NCI-H82 treated with DMSO at 0.1 percent for 48 hours (cell line): ENCODE data around the gene ITGB1.
"Not testable (repeated sequence)": the region's sequence is repeated elsewhere in the genome, so short reads cannot be mapped to it uniquely, and the experiment has no call there.

ENCODE experiments used
- DNase-seq: peaks from one replicate; lab custom pipeline; 2025; ENCODE audit not compliant: unreplicated experiment; lab: John Stamatoyannopoulos, UW

The ITGB1 gene

DNA sequence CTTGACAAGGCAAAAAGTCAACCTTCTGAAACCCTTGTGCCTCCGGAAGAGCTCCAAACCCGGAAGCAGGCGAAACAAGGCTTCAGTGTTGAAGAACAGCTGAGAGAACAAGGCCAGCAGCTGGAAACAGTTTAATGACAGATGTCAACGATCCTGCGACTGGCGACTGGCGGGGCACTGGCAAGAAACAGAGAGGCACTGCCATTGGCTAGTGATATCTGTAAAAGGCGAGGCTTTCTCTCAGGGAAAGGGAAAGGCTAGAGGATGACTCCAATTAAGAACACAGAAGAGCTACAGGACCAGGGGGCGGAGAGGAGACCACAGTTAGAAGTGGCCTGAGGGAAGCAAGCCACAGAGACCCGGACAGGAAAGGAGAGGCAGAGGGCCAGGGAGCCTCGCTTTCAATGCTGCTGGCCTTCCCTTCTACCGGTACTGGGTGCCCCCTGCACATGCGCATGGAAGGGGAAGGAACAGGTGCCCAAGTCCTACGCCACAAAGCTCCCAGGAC, 19.4 kb downstream of the ITGB1 start:
- DNase-seq = no peak

DNA sequence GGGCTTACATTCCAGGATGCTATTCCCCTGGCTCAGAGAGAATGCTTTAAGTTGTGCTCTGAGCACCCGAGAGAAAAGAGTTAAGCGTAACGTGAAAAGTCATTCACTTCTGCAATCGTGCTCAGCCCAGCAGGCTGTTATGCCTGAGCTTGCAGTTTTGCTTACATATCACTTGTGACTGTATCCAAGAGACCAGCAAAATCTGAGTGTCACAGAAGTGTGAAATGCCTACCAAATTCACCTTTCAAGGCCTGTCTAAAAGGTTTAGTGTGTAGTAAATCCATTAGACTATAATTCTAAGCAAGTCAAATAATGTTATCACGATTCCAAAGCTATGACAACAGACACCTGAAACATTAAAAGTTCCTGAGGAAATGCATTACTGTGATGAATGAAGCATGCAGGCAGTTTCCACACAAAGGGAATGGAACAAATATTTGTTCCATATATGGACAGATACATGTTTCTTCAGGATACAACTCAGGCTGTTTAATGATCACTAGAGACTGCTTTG, 20.1 kb downstream of the ITGB1 start:
- no peak for DNase-seq

DNA sequence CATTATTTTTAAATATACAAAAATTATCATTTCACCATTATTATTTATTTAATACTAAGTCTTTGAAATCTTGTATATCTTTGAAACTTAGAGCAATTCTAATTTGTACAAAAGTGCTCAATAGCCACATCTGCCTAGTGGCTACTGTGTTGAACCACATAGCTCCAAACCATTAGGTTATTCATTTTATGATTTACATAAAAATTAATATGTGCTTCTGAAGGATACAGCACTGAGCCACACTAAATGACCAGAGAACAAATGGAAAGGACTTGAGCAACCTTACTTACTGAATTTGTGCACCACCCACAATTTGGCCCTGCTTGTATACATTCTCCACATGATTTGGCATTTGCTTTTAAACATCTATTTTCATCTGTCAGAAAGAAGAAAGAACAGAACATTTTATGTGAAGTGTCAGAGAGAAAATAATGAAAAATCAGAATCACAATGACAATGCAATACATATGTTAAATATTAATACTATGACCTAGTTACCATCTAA, 25.8 kb downstream of the ITGB1 start:
- DNase-seq = no peak

DNA sequence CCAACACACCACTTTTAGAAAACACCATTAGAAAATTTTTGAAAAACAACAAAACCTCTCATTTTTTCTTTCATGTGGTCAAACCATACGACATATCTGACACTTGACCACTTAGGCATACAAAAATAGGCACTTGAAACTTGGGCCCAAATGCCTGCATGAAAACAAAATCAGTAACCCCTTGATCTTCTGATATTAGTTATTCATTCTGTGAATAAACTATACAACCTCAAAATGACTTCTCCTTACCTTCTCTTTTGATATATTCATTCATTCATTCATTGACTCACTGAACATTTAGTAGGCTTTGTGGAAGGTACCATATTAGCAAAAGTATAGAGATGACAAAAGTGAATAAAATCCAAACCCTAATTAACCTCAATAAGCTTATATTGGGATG, 26.4 kb downstream of the ITGB1 start:
- DNase-seq = no peak

DNA sequence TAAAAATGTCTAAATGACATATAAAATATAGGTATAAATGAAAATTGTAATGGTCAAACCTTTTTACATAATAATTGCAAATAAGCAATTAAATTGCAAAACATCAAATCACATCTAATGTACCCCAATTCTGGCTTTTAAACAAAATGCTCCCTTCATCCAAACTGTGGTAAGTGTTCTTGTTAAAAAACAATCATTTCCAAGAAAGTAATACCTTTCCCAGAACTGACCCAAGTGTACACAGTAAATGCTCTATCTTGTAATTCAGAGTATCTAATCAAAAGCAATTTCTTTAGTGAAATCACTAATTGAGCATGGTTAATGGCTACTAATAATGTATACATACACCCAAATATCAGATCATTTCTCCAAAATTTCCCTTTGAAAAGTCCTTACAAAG, 28.0 kb downstream of the ITGB1 start:
- DNase-seq = no peak

DNA sequence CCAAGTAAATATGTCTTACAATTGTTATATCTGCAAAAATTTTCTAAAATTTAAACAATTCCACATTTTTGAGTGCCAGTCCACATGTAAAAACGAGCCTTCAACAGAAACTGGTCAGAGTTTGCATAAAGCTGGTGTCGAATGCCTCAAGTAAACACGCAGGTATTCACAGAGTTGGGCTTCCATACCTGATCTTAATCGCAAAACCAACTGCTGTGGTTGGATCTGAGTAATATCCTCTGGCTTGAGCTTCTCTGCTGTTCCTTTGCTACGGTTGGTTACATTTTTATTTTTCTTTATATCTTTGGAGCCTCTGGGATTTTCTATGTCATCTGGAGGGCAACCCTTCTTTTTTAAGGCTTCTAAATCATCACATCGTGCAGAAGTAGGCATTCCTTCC, 28.4 kb downstream of the ITGB1 start:
- DNase-seq = no peak

DNA sequence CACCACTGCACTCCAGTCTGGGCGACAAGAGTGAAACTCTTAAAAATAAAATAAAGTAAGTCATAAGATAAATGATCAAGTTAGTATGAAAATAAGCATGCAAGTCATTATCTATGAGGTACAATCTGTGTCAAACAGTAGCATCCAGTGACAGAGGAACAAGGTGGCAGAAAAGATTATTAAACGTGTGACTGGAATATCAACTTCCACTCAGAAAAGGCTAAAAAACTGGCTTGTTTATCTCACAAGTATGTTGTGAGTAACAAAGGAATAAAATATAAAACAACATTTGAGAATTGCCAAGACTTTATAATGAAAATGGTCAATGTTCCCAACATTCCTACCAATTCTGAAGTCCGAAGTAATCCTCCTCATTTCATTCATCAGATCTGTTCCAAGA, 30.3 kb downstream of the ITGB1 start:
- no peak for DNase-seq

DNA sequence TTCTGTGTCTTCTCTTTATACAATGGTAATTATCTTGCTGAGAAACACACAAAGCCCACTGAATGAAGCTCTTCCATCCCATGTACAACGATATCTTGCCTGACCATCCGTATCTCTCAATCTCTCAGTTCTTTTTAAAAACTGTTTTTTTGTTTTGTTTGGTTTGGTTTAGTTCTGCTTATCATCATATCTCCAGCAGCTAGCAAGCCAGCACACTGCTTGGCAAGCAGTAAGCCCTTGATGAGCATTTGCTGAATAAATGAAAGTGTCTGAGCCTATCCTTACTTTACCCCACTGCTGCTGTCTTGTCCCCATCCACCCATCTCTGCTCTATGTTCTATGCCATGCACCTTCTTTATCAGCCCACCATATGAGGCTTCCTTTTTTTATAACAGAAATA, 34.2 kb downstream of the ITGB1 start:
- DNase-seq = no peak

DNA sequence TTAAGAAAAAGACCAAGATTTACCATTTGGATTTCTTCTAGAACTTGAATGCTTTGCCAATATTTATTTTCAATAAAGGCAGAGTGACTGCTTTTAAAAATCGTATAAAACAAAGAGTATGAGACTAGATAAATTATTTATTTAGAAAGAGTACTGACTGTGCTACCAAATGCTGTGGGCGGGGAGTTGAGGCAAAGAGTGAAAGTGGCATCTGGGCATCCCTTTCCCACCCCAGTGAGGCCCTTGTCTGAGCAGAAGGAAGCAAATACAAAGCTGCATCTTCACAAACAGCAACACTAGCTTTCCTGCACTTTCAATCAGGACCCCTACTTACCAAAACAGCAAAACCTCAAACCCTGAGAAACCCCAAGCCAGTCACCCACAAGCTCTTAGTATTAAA, 34.9 kb downstream of the ITGB1 start:
- DNase-seq = no peak

DNA sequence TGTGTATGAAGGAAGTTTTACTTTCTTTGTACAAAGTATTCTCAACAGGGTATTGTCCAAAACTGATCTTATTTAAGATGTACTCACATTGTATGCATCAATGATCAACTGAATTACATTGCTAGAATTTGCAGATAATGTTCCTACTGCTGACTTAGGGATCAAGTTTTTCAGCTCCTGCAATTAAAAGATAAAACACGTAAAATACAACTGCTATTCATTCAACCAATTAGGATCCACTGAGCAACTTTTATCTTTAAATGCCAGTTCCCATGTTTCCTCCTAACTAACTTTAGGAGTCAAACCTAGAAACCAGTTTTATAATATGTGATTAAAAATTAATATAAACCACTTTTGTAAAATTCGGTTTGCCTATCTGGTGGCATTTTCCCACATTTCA, 35.9 kb downstream of the ITGB1 start:
- no peak for DNase-seq

DNA sequence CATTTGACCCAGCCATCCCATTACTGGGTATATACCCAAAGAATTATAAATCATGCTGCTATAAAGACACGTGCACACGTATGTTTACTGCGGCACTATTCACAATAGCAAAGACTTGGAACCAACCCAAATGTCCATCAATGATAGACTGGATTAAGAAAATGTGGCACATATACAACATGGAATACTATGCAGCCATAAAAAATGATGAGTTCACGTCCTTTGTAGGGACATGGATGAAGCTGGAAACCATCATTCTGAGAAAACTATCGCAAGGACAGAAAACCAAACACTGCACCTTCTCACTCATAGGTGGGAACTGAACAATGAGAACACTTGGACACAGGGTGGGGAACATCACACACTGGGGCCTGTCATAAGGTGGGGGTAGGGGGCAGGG, 40.2 kb downstream of the ITGB1 start:
- not testable (repeated sequence) for DNase-seq

DNA sequence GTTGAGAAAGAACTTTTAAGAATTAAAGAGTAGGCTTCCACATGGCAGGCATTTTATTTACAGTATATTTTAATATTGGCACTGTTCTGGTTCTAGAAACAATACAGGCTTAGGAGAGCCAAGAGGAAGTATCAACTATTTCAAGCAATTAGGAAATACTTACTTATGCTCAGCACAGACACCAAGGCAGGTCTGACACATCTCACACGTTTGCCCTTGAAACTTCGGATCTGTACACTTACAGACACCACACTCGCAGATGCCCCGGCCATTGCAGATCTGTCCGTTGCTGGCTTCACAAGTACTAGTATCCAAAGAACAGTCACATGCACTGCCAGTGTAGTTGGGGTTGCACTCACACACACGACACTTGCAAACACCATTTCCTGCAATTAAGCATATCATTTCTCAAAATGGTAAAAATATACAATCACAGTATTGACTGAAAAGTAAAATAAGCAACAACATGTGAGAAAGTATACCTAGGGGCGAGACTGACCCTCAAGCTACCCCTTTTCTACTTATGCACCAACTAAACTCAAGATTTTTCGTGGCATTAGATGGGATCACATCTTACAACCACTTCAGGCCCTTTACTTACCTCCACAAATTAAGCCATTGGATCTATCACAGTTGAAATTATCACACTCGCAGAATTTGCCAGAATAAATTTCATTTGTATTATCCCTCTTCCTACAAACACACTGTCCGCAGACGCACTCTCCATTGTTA, 46.6 kb downstream of the ITGB1 start:
- DNase-seq = no peak

DNA sequence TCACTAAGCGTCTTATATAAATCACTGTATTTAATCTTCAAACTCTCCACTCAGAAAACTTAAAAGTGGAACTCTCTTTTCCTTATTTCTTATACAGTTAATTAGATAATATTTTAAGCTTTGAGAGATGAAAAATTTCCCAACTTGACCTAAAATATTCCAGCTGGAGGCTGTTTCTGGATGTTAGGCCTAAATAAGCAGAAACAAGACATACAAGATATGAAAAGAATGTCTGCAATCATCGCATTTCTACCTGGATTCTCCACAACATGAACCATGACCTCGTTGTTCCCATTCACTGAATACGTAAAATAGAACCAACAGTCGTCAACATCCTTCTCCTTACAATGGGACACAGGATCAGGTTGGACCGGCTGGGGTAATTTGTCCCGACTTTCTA, 48.1 kb downstream of the ITGB1 start:
- DNase-seq = not testable (repeated sequence)

DNA sequence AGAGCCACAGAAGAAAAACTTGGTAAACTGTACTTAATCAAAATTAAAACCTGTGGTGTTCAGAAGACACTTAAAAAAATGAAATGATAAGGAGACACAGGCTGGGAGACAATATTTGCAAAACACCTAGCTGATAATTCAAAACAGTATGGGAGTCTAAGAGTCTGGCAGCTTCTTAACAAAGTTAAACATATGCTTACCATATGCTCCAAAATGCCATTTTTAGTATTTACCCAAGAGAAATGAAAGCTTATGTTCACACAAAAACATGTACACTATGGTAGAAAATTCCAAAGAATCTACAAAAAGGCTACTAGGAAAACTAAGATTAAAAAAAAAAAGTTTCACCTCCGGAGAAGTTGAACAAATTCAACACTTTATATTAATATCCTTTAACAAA, 48.6 kb downstream of the ITGB1 start:
- DNase-seq = no peak

DNA sequence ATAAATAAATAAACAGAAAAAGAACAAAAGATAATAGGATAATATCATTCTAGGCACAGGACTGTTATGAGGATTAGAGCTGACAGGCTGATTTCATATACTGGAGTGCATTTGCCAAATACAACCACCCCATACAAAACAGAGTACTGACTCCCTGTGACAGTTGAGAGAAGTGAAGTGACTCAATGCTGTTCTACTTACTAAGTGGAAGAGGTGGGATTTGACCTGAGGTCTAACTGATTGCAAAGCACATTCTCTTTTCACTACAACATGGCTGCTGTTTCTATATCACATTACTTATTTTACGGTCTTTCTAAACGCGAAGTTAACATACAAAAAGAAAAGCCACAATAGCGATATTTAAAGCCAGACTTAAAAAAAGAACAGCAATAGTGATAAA, 51.4 kb downstream of the ITGB1 start:
- DNase-seq = no peak

DNA sequence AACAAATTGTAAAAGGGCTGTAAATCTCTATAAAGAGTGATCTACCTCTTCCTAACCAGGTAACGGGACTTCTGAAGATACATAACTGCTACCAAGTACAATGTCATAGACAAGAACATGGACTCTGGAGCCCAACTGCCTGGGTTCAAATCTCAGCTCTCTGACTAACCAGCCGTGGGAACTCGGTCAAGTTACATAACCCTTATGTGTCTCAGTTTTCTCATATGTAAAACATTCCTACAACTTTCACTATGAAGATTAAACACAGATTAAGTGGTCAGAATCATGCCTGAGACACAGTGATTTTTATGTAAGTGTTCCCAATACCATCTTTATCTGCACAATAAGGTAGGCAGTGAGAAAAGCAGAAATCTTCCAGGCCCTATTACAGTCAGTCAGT, 52.6 kb downstream of the ITGB1 start:
- no peak for DNase-seq

DNA sequence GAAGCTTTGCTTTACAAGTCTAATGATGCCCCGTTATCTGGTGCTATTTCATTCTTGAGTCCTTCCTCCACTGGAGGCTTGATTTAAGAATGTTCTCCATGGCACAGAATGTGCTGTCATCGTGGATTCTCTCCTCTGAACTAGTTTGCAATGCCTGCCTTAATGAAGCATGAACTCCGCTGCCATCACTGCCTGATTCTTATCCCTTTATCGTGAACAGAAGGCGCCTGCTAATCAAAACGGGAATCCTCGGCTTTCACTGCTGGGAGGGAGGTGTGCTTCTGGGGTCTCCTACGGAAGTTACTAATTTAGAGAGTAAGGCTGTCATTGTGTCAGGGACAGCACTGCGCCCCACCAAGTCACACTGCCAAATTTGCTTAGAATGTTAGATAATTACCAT, 56.2 kb downstream of the ITGB1 start:
- no peak for DNase-seq

DNA sequence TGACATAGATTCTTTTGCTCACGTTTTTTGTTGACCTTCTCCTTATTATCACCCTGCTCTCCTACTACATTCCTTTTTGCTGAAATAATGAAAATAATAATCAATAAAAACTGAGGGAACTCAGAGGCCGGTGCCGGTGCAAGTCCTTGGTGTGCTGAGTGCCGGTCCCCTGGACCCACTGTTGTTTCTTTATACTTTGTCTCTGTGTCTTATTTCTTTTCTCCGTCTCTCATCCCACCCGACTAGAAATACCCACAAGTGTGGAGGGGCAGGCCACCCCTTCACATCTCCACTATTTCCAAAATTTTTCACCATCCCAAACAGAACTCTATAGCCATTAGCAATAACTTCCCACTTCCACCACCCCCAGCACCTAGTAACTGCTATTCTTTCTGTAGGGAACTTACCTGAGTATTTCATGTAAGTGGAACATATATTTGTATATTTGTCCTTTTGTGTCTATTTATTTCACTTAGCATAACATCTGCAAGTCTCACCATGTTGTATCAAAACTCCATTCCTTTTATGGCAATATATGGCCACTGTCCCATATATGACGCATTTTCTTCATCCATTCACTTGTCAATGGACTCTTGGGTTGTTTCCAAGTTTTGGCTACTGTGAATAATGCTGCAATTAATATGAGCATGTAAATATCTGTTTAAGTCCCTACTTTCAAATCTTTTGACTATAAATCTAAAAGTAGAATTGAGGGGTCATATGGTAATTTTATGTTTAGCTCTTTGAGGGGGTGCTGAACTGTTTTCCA, 62.6 kb downstream of the ITGB1 start:
- DNase-seq = not testable (repeated sequence)

DNA sequence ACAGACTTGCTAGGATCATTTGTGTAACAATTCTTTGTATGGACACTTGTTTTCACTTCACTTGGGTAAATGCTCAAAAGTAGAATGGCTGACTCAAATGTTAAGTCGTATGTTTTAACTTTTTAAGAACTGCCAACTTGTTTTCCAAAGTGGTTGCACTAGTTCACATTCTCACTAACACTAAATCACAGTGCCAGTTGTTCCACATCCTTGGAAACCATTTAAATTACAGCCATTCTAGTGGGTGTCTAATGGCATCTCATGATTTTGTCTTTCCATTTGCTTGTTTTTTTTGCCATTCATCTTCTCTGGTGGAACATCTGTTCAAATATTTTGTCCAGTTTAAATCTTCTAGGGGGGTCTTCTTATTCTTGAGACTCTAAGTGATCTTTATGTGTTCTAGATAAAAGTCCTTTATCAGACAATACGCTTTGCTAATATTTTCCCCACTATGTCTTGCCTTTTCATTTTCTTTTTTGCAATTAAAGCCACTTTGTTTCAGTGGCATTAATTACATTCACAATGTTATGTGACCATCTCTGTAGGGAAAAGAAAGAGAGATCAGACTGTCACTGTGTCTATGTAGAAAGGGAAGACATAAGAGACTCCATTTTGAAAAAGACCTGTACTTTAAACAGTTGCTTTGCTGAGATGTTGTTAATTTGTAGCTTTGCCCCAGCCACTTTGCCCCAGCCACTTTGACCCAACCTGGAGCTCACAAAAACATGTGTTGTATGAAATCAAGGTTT, 63.9 kb downstream of the ITGB1 start:
- no peak for DNase-seq

DNA sequence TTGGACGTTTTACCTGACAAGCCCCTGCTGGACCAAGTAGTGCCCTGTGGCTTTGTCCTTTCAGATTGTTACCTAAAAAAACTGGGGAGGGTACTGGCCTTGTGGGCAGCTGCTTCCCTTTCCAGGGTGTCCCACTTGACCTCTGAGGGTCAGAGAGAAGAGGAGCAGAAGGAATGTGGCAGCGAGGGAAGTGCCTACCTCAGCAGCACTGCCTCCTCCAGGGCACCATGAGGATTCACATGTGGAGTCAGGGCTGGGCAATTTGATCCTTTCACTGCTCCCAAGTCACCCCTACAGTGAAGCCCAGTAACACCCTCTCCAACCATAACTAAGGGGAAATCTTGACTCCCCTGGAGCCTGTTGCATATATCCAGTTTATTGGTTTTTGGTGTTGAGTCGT, 64.6 kb downstream of the ITGB1 start:
- no peak for DNase-seq

DNA sequence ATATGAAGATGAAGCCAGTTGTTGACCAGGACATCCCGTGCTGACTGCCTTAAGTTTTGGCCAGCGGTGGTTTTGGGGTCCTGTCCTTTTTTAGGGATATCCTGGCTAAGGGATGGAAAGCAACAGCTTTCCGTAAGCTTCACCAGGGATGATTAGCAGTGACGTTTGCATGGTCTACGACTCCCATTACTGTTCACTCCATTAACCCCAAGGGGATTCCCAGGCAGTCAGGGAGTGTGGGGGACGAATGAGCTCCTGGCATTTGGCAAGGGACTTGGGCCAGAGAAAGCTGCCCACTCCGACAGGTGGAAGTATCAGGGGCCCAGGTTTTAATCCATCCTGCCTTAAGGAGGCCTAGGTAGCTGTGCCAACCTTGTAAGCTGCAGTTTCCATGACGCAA, 66.8 kb downstream of the ITGB1 start:
- no peak for DNase-seq
